AG10803 (cell line): ENCODE results near the gene CTNNA2.

Source experiments
- DNase-seq: peaks from one replicate; pipeline ENCODE4 v3.0.0; 2010; ENCODE audit warnings: low read depth
- H3K4me3 ChIP-seq: 2 replicates; pipeline ENCODE4 v1.5.1; 2011; ENCODE audit warnings: mild to moderate bottlenecking, low read length, control low read depth
- CTCF ChIP-seq: conservative IDR thresholded peaks from 2 replicates; pipeline ENCODE4 v1.5.1; 2011; ENCODE audit warnings: mild to moderate bottlenecking, low read length, control low read depth, inconsistent platforms

CTNNA2 gene

GRCh38 chr2:79980816-79981215 is 468.0 kb downstream of the CTNNA2 start:
- no peak overlapping the region for H3K4me3 ChIP-seq
- TF ChIP-seq CTCF, result no peak
- DNase-seq, result no peak

- DNase-seq, result no peak
- no peak for TF ChIP-seq CTCF
- H3K4me3 ChIP-seq, result no peak overlapping the region
Measured at GRCh38 chr2:79981316-79981715, 468.5 kb downstream of the CTNNA2 start.

DNA sequence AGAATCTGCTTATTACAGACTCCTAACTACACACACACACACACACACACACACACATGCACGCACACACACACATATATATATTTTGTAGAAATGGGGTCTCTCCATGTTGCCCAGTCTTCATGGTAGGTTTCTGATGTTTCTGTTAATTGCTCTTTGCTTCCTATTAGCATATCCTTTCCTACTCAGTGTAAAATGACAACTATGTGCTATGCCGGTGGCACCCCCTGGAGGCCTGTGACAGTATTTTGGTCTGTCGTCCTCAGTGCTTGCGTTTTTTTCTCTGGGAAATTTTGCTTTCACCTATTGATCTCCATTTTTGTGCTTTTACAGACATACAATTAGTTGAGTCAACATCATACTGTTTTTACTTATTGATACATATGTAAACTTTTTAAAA is 469.6 kb downstream of the CTNNA2 start:
- peak; percentile 45 for TF ChIP-seq CTCF
- no peak overlapping the region for H3K4me3 ChIP-seq
- DNase-seq, result no peak

DNA sequence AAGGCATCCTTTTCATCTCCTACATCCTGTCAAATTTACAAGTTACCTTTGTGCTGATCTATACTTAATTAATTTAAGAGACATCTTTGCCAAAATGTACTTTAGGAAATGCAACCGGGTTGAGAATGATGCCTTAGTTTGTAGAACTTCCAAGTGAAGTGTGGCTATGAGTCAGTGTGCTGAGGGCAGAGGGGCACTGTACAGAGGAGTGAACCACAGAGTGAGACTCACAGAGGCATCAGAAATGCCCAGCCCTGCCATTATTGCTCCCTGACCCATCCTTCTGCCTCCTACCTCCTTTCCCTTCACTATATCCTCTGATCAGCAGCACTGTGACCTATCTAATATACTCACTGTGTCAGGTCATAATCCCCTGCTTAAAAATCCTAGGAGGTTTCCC is 471.6 kb downstream of the CTNNA2 start:
- no peak overlapping the region for H3K4me3 ChIP-seq
- no peak for DNase-seq
- TF ChIP-seq CTCF, result no peak

GRCh38 chr2:79985145-79985544 is 472.3 kb downstream of the CTNNA2 start:
- no peak for DNase-seq
- no peak for TF ChIP-seq CTCF
- no peak overlapping the region for H3K4me3 ChIP-seq

- TF ChIP-seq CTCF, result no peak
- DNase-seq, result no peak
Measured at GRCh38 chr2:79985571-79985970, 472.7 kb downstream of the CTNNA2 start.

GRCh38 chr2:79993144-79993543 is 480.3 kb downstream of the CTNNA2 start:
- no peak for TF ChIP-seq CTCF
- peak; percentile 66 for DNase-seq
- no peak overlapping the region for H3K4me3 ChIP-seq

More at GRCh38 chr2:79985571-79985970, 472.7 kb downstream of the CTNNA2 start:
- H3K4me3 ChIP-seq, result no peak overlapping the region
